Measurements from ENCODE around the gene MAML2.

The MAML2 gene

DNA sequence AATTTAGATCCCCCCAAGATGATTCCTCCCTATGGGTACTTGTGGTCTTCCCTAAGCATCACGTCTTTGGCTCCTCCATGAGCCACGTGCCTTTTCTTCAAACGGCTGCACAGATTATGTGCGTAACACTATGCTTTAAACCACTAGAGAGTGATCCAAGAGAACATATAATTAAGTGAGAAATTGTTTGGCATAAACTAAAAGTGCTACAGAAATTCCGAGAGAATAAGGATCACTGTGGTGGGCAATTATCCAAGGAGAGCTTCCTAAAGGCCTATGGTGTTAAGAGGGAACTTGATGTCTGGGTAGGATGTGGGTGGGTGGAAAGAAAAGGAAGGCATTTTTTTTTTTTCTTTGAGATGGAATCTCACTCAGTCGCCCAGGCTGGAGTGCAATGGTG lies 110.9 kb downstream of the MAML2 start:
- no peak for DNase-seq

DNA sequence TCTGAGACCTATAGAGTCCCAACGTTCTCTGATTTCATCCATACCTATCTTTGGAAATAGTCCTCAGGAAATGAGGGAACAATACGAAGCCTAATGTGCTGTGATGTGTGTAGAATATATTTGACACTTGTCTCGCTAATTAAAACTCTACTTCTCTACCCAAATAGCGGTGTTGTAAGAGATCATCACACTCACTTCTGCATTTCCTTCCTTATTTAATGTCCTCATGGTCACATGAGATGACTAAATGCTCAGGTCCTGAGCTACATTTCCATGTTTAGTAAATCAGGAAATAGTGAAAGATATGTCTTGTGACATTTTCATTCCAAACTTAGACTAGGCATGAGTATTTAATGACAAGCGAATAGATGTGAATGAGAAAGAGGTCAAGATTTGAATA lies 112.3 kb downstream of the MAML2 start:
- DNase-seq: no peak

DNA sequence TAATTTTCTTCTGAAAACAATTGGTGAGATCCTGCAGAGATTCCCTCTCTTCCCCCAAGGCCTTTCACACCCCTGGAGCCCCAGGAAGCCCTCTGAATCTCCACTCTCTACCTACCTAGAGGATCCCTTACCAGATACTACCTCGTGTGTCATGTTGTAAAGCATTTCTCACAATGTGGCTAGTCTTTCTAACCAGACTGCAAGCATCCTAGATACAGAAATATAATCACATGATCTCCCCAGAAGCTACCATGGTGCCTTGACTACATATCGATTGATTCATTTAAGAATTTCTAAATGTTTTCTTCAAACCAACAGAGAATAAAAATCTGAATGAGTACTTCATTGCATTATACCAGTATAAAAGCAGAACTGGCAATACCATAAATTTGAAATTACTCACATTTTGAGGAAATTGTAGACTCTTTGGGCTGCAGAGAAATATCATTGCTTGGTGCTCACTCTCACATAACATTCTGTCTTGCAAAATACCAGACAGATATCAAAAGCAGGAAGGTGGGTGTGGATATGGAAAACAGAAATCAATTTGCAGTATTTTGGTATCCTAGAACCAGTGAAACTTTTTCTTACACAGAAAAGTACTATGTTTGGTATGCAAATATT lies 113.5 kb downstream of the MAML2 start:
- no peak for DNase-seq

DNA sequence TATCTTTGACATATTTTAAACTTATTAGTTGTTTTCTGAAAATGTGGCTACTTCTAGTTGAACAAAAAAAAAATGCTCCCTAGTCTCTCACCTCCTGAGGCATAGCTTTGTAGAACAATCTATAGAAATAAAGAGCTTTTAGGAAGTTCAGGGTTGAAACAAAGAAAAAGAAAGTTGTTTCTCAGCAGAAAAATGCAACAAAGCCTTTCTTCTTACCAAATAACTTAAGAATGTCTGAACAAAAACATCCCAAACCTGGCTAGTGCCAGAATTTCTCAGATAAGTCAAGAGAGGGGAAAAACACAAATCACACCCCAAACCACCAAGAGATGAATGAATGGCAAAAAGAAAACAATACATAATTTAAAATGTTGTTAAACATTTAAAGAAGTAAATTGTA lies 114.1 kb downstream of the MAML2 start:
- DNase-seq: no peak

DNA sequence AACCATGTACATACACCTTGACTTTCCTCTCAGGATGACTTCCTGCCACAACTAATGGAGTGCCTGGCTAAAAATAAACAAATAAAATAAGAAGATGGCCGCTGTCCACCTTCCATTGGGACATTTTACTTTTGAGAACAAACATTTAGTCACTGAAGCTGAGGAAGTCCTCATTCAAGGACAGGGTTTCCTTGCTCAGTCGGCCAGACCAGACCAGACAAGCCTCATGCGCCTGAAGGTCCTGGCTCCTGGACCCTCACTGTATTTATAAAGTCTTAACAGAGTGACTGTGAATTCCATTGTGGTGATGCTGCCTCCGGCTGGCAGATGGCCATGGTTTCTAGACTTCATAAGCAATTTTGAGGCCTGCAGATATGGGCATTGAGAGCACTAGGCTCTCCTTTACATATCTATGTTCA lies 114.5 kb downstream of the MAML2 start:
- no peak for DNase-seq

DNA sequence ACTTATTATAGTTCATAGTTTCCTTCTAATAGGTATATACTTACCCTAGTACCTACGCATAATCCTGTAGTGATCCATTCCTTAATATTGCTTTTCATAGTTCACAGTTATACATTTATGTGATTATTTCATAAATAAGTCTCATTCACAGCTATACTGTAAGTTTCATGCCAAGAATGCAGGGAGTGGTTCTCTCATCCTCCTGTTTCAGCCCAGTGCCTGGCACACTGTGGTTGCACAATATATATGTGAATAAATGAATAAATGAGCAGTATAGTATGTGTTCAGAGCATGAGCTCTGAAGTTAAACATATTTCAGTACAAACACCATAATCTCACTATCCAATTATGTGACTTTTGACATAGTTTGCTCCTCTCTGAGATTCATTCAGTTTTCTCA lies 115.8 kb downstream of the MAML2 start:
- no peak for DNase-seq

DNA sequence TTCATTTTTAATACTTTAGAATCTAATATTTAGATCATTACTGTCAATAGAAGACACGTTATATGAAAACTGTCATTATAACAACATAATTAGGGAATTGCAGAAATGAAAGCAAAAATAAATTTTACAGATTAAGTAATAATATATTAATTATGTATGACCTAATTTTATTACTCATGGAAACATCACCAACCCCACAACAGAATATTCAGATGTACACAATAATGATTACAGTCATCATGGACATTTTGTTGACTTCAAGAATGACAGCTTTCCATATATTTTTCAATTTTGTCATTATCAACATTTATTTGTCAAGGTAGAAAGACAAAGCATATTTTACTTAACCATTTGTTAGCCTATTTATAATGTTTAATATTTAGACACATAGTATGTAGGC lies 119.9 kb downstream of the MAML2 start:
- no peak for DNase-seq

DNA sequence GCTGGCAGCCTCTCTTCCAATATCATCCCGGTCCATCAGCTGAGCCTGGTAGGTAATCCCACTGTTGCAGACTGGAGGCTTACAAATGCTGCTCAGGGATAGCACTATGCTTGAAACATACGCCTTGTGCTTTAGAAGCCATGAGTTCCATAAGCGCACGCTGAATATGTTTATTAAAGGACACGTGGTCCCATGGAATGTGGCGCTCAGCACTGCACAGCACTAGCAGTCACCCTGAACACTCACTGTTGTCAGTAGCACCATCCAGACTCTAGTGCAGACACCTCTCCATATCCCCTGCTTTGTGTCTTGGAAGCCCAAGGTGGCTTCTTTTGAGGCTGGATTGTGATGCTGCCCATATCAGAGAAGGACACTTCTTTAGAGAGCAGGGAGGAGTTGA lies 120.9 kb downstream of the MAML2 start:
- no peak for DNase-seq

DNA sequence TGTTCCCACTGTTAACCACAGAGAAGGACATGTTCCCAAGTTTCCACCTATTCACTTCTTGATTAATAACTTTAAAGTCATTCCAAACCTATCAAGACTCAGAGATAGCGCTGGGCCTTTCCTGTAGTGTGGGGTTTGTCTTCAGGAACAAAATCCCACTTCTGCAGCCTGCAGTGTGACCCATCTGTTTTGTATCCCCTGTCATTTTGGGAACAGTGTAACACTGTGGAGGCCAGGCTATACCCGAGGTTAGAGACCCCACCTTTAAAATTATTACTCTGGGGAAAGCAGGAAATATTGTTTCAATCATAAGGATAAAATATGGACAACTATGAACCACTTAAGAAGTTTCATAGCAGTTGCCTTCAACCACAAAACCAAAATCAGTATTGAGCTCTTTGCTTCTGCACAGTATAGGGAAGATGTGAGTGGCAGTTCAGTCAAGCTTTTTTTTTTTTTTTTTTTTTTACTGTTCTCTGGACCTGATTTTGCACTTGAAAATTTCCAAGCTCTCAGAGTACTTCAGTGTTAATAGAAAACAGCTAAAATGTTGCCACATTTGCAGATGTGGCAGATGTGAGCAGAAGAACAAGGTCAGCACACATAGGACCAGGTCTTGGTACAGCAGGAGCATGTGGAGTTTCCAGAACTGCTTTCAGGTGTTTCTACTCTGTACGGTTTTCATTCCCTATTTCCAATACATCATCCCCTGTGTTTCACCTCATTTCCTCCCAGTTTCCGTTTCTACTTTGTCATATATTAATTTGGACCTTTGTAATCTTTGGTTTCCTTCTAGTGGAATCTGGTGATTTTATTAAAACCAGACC lies 121.5 kb downstream of the MAML2 start:
- no peak for DNase-seq

DNA sequence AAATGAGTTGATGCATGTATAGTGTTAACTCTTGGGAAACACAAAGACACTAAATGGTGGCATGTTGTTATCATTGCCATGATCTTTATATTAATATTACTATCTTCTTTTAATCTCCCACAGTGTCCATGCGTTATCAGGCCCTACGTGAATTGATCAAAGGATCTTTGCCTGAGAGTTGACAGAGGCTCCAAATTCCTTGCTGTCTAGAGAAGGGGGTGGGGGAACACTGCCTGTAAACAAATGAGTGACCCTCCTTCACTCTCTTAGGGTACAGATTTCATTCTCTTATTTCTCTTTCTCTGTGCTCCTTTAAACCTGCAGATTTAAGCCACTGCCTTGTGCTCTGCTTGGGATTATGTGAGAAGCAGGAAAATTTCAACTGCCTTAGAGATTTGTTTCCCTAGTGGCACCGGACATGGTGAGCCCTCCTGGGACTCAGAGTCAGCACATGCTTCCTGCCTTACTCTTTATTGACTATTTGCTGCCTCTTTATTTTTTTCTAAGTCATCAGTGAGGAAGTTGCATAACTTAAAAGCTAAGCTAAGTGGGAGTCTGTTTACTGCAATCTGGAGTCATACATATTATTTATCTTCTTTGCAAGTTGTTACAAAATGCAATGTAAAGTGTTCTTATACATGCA lies 122.9 kb downstream of the MAML2 start:
- DNase-seq: no peak

DNA sequence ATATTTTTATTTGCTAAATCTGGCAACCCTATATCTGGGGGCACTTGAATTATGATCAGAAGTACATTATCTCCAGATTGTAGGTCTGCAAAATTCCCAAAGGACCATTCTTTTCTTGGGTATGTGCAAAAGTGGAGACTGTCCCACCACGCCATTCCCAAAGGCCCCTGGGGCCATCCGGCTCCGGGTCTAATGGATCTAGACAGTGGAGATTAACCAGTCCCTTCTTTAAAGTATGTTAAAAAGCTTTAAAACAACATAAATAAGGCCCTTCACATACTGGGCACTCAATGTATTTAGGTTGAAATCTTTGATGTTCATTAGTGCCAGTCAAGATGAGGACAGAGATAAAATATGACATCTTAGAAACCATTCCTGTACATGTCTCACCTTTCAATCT lies 124.1 kb downstream of the MAML2 start:
- DNase-seq: no peak

DNA sequence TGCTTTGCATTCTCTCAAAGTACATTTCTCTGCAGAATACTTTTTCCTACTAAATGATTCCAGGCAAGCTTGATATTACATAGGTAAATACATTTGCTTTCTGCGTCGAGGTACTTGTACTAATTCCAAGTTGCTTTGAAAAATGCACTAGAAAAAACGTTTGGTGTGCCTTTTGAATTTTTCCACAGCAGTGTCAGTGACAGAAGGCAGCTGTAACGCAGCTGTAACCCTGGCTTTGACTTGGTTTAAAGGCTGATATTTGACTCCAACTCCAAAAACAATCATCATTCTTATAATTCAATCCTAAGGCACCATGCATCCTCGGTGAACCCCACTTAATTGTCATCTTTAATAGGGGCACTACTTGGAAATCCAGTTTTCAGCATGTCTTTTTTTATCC lies 125.0 kb downstream of the MAML2 start:
- no peak for DNase-seq

DNA sequence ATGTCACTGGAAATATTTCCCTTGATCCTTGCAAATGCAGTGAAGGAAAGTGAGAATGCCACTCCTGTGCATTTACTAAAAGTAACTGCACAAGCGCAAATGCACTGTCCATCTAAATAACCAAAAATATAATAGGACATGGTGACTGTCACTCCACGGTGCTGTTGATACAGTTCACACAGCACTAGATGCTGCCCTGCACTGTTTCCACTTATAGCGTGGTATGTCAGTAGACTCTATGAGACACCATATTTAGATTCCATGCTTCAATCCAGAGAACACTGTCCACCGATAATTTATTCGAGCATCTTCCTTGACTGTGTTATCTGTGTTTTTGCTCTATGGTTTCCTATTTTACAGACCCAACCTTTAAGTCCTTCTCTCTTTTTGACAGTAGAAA lies 125.8 kb downstream of the MAML2 start:
- DNase-seq: no peak

DNA sequence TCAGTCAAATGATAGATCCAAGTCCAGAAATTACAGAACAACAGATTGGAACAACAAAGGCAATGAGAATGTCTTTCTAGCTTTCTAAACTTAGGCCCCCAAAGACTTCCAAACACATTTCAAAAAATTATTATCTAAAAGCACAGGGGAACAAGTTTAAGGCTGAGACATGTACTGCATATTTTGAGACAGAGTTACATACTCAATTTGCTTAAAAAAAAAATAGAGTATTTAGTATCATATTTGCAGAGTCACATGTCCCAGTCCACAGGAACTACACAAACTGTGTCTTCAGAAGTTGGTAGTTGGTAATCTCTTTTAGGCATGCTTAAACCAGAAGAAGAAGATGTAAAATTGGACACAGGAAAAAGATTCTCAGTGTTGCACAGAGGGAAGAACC lies 127.2 kb downstream of the MAML2 start:
- DNase-seq: no peak

DNA sequence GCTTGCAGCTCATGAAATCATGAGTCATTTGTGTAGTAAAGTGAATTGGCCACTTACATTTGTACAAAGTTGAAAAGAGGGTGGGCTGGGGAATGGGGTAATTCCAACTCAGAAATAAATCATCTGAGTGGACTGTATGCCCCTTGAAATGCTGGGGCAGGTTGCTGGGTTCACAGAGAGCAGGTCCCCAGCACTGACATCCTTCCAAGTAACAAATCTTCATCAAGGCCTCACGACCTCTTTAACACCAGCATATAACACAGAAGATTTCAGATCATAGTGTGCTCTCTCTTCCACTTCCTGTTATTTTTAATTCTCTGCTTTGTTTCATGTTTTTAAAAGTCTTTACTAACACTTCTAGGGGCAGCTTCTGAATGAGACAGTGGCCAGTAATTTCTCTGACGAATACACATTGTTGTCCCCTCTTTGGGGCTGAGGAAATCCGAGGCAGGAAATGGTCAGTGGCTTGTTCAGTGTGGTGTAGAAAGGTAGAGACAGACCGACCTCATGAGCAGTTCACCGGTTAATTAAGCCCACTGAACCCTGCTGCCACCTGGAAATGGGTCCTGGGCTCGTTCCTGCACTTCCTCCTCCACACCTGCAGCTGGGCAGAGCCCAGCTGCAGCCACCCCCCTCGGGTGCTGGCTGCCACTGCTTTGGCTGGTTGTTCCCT lies 127.7 kb downstream of the MAML2 start:
- DNase-seq: peak; percentile 49

DNA sequence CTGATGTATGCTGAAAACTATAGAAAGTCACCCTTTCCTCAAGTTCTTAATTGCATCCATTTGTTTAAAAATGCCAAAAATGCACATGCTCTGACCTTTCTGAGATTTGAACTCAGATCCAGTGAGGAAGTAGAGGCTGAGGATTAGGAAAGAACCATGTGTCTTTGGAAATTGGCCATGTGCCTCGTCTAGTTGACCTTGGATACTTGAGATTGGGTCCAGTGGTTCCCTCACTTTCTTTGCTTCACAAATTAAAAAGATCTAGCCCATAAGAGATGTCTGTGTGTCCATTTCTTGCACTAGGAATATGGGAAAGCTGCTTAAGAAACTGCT lies 128.3 kb downstream of the MAML2 start:
- no peak for DNase-seq

DNA sequence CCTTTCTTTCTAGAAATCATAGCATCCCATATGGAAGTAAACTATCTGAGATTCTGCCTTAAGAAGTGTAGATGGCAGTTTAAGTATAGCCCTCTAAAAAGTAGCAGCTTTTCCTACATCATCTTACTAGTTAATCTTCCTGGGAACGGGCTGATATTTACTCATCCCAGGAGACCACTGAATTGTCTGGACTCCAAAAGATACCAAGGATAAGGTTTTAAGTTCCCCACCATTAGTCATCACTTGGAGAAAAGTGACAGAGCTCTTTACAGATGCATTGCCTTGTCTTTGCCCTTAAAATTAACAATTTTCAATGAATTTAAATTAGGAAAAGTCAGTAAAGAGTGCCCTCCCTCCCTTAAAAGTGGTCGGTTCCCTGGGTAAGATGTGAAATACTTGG lies 129.5 kb downstream of the MAML2 start:
- DNase-seq: no peak

DNA sequence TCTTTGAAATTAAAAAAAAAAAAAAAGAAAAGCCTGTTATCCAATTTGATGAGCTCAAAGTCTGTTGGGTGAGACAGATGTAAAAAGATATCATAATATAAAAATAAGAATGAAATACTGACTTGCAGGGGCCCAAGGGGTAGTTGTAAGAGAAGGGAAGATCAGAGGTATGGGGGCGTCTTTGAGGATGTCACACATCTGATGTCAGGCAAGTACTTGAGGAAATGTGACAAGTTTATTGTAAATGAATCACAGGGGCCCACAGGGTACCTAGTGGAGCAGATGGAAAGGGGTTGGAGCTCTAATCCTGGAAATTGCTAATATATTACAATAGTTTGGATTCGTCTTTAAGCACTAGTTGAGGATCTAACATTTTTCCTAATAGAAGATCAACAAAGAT lies 131.6 kb downstream of the MAML2 start:
- no peak for DNase-seq

DNA sequence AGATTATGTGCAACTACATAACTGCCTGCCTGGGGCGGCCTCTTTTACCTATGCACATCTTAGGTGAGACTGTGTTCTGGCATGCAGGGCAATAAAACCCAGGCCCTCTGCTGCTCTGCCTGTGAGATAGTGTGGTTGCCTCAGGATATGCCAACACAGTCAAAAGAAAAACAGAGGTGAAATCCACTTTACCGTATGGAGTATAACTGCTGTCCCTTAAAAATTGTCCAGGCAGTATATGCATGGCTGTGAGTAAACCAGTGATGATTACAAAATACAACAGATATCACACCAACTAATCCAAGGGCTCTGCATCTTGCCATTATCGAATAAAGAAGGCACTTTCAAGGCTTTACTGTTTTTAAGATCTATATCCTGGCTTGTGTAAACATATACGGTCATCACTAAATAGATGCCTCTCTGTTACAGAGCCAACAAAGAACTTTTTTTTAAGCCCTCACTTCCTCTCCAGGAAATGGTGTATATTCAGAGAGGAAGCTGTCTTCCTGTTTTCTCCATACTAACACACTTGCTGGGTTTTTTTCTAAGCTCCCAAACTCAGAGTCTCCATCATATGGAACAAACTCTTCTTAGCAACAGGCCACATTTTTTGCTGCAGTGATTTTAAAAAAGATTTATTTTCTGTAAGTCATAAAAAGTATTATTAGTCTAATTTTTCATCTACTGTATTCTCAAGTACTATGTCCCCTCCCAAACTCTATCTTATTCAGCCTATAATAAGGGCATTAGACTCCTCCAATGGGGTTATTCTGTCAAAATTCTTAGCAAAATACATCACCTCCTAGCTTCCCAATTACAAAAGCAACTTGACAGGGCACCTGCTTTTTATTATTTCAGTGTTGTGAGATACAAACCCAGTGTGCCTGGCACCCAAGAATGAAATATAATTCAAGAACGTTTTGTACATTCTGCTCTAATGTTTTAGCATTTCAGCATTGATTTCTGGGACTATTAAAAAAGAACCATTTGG lies 135.2 kb downstream of the MAML2 start:
- DNase-seq: no peak

DNA sequence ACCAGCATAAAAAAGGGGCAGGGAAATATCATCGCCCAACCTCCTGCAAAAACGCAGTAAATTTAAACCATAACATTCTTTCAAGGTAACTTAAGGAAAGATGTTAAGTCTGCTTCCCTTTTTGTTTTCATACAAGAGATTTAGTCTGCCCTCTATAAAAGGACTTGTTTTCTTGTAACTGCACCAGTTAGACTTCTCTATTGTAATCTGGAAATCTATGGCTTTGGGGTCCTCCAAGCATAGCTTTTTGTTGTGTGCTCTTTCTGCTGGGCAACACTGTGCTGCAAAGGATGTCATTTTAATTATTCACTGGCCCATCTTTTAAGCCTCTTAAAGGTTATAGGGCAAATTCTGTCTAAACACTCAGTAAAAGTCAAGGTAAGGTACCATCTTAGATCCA lies 136.0 kb downstream of the MAML2 start:
- no peak for DNase-seq

DNA sequence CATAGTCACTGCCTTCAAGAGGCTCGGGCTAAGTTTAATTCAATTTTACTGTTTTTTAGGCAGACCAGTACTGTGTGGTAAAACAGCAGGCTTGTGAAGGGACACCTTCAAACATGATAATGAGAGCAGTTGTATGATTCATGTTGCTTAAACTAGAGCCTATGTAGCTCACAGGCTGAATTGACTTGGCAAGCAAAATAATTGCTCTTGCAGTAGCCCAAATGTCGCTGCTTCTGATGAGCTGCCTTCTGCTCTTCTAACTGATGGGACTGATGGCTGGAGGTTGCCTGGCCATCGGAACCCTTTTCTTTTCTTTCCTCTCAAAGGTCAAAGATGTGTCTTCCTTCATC lies 137.6 kb downstream of the MAML2 start:
- DNase-seq: no peak

DNA sequence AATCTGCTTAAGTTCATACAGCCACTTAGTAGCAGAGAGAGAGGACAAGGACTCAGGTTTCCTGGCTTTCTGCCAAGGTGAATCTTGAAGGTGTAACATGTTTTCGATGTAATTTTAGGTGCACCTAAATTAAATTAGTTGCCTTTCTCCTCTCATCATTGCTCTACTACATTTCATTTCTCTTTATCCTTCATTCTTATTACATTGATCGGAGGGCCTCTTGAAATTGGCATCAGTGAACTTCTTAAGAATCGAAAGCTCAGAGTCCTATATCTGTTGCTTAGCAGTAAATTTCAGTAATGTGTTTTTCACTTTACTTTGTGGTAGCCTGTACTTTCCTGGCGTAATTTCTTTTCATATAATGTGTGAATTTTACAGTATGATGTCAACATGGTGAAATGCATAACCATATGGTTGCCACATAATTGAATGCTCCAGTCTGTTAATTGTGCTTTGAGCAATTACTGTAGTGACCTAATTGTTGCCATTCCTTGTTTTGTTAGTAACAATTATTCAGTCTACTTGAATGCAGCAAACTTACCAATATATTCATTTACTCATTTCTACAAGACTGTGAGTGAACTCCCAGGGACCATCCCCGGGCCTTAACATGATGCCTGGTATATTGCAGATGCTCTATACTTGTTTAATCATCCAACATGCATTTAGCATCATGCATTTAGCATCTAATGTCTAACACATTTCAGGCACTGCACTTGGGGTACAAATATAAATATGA lies 138.1 kb downstream of the MAML2 start:
- DNase-seq: peak; percentile 56
